VCaP (cell line): ENCODE results near the gene NOS1AP.

ENCODE experiments used
- H3K27ac ChIP-seq: fragments of 450-650 bp; 2 replicates; pipeline ENCODE4 v1.5.1; 2017
- TF ChIP-seq, protein P1 (sequence below): fragments of 450-650 bp; conservative IDR thresholded peaks from 2 replicates; pipeline ENCODE4 v1.5.1; 2017; ENCODE audit warnings: mild to moderate bottlenecking, moderate library complexity

NOS1AP gene

DNA sequence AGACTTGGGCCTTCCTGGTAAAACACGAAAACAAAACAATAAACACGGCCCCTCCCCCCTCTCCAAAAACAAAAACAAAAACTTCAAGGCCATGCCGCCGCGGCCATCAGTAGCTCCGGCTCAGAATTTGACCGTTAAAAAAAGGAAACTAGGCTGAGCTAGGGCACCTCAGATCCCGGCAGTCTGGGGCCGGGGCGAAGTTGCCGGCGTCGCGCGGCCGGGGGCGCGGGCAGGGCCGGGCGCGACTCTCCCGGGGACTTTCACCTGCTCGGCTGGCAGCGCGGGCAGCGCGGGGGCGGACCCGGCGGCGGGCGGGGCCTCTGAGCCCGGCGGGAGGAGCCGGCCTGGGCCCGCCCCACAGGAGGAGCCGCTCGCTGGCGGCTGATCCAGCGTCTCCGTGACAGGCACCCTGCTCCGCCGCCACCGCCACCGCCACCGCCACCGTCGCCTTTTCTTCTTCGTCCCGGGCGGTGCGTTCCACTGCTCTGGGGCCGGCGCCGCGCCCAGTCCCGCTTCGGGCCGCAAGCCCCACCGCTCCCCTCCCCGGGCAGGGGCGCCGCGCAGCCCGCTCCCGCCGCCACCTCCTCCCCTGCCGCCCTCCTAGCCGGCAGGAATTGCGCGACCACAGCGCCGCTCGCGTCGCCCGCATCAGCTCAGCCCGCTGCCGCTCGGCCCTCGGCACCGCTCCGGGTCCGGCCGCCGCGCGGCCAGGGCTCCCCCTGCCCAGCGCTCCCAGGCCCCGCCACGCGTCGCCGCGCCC, at the start of gene NOS1AP:
NOS1AP (plus strand) TSS at position 358 of the 760 bp plus-strand sequence. CDS start 487 bp downstream, outside the sequence.
- peak within 1 kb of the TSS; percentile 81 for H3K27ac ChIP-seq

GRCh38 chr1:162020150-162020549, 49.3 kb upstream of the NOS1AP start:
- H3K27ac ChIP-seq: peak overlapping the region; percentile 53; the same call in 1 of the 2 replicates
- TF ChIP-seq, protein P1, sequence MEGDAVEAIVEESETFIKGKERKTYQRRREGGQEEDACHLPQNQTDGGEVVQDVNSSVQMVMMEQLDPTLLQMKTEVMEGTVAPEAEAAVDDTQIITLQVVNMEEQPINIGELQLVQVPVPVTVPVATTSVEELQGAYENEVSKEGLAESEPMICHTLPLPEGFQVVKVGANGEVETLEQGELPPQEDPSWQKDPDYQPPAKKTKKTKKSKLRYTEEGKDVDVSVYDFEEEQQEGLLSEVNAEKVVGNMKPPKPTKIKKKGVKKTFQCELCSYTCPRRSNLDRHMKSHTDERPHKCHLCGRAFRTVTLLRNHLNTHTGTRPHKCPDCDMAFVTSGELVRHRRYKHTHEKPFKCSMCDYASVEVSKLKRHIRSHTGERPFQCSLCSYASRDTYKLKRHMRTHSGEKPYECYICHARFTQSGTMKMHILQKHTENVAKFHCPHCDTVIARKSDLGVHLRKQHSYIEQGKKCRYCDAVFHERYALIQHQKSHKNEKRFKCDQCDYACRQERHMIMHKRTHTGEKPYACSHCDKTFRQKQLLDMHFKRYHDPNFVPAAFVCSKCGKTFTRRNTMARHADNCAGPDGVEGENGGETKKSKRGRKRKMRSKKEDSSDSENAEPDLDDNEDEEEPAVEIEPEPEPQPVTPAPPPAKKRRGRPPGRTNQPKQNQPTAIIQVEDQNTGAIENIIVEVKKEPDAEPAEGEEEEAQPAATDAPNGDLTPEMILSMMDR: no peak

More for the DNA sequence above, at the start of gene NOS1AP:
- TF ChIP-seq, protein P1: no peak; the same call in 1 of the 2 replicates

GRCh38 chr1:162021124-162021523, 48.4 kb upstream of the NOS1AP start:
- H3K27ac ChIP-seq: peak overlapping the region; percentile 53

DNA sequence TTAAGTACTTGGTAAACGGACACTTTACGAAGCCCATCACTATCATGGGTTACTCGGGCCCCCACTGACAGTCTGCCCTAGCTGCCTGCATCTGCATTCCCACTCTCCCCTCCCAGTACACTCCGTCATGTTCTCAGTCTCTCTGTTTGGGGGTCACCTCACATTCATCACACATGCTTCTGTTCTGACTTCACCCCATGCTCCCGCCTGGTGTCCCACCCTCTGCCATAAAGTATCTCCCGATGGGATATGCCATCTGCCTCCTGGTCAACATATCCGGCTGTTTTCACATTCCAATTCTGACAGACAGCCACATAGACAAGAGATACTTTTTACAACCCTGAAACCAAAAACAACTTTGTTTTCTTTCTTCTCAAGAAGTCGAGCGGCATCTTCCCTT, 46.9 kb upstream of the NOS1AP start:
- TF ChIP-seq, protein P1: no peak
- H3K27ac ChIP-seq: no peak overlapping the region

More at GRCh38 chr1:162021124-162021523, 48.4 kb upstream of the NOS1AP start:
- TF ChIP-seq, protein P1: no peak

- no peak overlapping the region; the same call in 1 of the 2 replicates for H3K27ac ChIP-seq
- TF ChIP-seq, protein P1: no peak
These were observed 46.3 kb upstream of the NOS1AP start for GRCh38 chr1:162023181-162023546.

GRCh38 chr1:162023547-162024501, 45.7 kb upstream of the NOS1AP start, which contains the start of gene OLFML2B:
Gene OLFML2B (minus strand): TSS chr1:162023869. CDS start chr1:162023430, 439 bp downstream.
- TF ChIP-seq, protein P1: peak; percentile 43
- no peak within 1 kb of the TSS; the same call in 1 of the 2 replicates for H3K27ac ChIP-seq

- TF ChIP-seq, protein P1: no peak
- no peak overlapping the region for H3K27ac ChIP-seq
These were observed 44.0 kb upstream of the NOS1AP start for GRCh38 chr1:162025541-162025940.
